LNCAP (cell line): ENCODE measurements around the gene ZC3H11A.

Experiments
- TF ChIP-seq, protein P1 (sequence below): fragments of 450-650 bp; IDR thresholded peaks from 2 replicates; pipeline ENCODE4 v1.5.1; 2017; ENCODE audit warnings: mild to moderate bottlenecking

The ZC3H11A gene

DNA sequence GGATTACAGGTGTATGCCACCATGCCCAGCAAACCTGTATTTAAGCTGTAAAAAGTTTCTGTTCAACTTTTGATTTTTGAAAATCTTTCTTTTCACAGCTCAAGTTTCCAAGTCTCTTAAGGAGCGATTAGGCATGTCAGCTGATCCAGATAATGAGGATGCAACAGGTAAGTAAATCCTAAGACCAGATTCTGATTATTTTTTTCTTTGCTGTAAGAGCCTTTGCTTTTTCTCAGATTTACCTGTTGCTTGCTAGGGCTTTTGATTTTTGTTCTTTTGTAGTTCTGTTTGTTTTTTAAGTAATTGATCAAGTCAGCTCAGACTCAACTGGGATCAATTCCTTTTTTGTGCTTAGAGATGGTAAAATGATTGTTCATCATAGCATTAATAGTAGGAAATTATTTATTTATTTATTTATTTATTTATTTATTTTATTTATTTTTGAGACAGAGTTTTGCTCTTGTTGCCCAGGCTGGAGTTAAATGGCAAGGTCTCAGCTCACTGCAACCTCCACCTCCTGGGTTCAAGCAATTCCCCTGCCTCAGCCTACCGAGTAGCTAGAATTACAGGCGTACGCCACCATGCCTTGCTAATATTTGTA, 44.9 kb downstream of the ZC3H11A start:
- TF ChIP-seq, protein P1, sequence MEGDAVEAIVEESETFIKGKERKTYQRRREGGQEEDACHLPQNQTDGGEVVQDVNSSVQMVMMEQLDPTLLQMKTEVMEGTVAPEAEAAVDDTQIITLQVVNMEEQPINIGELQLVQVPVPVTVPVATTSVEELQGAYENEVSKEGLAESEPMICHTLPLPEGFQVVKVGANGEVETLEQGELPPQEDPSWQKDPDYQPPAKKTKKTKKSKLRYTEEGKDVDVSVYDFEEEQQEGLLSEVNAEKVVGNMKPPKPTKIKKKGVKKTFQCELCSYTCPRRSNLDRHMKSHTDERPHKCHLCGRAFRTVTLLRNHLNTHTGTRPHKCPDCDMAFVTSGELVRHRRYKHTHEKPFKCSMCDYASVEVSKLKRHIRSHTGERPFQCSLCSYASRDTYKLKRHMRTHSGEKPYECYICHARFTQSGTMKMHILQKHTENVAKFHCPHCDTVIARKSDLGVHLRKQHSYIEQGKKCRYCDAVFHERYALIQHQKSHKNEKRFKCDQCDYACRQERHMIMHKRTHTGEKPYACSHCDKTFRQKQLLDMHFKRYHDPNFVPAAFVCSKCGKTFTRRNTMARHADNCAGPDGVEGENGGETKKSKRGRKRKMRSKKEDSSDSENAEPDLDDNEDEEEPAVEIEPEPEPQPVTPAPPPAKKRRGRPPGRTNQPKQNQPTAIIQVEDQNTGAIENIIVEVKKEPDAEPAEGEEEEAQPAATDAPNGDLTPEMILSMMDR = no peak

GRCh38 chr1:203842559-203842876, 47.1 kb downstream of the ZC3H11A start:
- TF ChIP-seq, protein P1 = no peak

- TF ChIP-seq, protein P1 = no peak
Observed at GRCh38 chr1:203843435-203843834, 48.0 kb downstream of the ZC3H11A start.
